CD4-positive, alpha-beta T cell treated with Interleukin-17A for 4 hours (primary cell): ENCODE measurements around the gene IL23A.
"Not testable (repeated sequence)": the region's sequence is repeated elsewhere in the genome, so short reads cannot be mapped to it uniquely, and the experiment has no call there.

Experiments used
- DNase-seq: peaks from one replicate; pipeline ENCODE4 v3.0.0-alpha.2; 2020; ENCODE audit warnings: mixed read lengths

The IL23A gene, protein sequence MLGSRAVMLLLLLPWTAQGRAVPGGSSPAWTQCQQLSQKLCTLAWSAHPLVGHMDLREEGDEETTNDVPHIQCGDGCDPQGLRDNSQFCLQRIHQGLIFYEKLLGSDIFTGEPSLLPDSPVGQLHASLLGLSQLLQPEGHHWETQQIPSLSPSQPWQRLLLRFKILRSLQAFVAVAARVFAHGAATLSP

DNA sequence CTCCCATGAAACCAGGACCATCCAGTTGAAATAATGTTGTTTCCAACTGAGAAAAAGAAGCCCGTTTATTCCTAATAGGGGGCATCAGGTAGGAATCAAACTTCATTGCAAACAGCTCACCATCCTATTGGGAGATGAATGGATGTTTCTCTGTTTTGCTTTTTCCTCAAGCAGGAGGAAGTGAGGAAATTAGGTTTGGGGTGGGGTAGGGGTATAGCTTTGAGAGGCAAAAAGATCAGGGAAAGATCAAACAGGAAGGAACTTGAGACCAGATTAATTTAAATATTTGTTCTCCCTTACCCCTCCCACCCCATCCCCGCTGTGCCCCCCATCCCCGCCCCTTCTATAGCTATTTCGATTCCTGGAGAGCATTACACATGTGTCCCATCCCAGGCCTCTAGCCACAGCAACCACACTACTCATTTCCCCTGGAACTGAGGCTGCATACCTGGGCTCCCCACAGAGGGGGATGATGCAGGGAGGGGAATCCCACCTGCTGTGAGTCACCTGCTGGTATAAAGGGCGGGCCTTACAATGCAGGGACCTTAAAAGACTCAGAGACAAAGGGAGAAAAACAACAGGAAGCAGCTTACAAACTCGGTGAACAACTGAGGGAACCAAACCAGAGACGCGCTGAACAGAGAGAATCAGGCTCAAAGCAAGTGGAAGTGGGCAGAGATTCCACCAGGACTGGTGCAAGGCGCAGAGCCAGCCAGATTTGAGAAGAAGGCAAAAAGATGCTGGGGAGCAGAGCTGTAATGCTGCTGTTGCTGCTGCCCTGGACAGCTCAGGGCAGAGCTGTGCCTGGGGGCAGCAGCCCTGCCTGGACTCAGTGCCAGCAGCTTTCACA lies at the start of gene IL23A:
TSS of gene IL23A (plus strand) at position 577 of the 850 bp plus-strand sequence. CDS start at position 738, 161 bp downstream.
- peak; percentile 88 for DNase-seq

DNA sequence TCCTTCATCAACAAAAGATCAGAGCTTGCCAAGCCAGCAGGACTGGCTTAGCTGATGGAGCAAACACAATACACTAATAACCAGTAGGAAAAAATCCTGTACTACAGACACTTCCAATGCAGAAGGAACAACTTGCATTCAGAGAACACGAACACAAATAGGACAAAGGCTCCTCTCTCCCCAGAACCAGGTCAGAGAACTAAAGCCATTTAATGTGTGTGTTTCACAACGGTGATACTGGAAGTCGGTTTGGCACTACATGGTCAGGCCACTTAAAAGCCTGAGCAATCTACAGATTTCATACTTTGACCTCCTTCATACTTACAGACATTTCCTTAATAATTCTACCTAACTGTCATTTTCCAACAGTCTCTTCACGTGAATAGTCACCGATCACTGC lies 44.9 kb upstream of the IL23A start:
- no peak for DNase-seq

DNA sequence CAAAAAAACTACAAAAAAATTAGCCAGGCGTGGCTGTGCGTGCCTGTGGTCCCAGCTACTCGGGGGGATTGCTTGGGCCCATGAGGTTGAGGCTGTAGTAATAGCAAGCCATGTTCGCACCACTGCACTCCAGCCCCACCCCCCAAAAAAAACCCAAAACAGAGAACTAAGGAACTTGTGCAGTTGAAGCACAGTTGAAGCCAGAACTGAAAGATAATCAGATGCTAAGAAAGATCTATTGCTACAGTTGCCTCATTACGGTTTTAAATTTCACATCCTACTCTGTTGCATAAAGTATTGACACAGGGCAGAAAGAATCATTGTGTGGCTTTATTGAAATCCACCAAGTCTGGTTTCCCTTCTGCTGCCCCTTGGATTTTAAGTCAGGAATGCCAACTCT lies 42.4 kb upstream of the IL23A start:
- no peak for DNase-seq

DNA sequence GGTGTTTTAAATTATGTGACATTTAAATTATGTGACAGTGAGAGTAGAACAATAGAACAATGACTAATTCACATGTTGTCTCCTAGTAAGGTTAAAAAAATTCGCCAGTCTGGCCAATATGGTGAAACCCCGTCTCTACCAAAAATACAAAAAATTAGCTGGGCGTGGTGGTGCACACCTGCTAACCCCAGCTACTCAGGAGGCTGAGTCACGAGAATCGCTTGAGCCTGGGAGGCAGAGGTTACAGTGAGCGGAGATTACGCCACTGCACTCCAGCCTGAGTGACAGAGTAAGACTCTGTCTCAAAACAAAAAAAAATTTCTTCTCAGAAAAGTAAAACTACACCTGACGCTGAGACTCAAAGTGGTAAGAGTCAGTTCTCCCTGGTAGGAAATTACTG lies 41.3 kb upstream of the IL23A start:
- DNase-seq = no peak

DNA sequence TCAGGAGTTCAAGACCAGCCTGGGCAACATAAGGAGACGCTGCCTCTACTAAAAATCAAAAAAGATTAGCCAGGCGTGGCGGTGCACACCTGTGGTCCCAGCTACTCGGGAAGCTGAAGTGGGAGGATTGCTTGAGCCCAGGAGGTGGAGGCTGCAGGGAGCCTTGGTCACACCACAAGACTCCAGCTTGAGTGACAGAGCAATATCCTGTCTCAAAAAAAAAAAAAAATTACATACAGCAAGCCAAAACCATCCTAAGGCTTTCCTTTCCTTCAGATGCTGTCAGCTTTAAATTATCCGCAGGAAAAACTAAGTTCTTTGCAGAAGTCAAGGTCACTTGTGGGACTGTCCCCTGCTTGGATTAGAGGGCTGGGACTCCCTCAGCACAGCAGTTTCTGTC lies 39.9 kb upstream of the IL23A start:
- DNase-seq = no peak

DNA sequence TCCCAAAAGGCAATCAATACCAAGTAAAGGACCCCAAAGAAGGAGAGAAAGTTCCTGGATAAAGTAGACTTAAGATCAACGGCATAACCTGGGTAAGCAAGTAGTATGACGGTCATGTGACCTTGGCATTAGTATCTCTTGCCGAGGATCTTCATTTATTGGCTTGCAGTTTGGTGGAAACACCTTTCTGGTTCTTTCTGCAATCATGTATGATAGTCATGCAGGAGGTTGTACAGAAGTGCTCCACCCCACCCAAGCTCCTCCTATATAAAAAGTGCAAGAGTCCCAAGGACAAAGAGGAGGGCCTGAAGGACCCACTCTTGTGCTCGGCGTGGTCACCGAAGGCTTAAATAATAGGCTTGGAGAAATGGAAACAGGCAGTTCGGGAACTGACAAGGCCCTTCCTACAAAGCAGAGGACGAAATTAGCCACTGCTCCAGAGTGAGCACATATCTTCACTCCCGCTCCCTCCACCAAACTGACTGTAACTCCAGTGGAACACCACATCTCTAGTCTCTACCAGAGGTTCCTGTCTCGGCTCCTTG lies 39.3 kb upstream of the IL23A start:
- peak; percentile 30 for DNase-seq

DNA sequence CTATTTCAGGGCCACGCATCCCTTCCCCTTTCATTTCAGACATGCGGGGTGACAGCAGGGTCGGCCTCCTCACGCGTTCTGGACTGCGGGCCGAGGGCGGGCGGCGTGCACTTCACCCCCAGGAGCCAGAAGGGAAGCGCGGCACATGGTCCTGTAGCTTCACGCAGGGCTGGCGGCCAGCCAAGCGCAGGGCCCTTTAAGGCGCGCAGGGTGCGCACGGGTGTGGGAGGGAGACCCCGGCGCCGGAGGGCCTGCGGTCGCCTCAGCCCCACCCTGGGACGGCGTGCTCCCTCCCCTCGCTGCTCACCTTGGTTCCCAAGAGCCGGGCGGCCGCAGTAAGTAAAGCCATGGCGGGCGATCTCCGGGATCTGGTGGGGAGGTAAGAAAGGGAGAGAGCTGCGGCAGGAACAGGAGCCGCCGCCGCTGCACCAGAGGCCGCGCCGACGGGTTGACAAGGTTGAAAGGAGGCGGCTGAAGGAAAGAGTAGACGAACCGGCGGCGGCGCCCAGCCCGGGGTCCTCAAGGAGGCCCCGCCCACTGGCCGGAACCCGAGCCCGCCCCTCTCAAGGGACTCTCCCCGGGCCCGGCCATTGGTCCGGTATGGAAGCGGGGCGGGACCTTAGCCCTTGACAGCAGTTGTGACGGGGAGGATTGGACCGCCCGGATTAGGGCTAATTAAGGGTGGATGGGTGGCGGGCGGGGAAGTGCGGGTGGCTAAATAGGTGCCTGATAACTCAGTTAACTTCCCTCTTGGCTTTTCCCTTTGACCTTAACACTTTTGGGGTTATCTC lies 38.6 kb upstream of the IL23A start, which contains the start of gene CS:
TSS of gene CS (minus strand) at position 478 of the 791 bp plus-strand sequence. CDS start at position 349, 129 bp downstream.
- DNase-seq = peak; percentile 99

DNA sequence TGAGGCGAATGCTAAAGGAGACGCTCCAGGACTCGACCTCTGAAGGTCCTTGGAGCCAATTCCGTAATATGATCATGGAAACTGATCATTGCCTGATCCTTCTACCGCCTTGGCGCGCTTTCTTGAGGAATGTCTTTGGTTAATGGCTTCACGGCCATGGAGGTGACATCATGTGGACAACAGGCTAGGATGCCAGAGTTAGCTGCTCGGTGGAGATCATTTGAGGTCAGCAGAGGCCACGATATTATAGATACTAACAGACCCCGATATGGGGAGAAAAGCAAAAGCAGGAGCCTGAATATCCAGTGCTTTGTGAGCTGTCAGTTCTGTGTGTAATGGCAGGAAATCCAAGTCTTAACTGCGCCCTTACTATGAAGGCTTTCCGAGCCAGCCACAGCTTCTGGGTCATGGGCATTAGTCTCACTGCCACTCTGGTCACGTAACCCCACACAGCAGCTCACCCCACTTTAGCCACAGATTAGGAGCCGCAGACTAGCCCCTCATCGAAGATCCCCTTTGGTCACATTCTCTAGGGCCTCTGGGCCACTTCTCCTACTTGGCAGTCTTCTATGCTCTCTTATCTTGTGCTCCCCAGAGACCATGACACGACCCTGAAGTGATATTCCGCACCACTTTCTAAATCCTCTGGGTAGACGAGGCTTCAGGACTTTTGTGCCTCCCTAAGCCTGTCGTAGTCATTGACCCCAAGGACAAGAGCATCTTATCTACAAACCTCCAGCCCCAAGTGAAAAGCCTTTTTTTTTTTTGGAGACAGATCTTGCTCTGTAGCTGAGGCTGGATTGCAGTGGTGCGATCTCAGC lies 37.8 kb upstream of the IL23A start:
- DNase-seq = no peak

DNA sequence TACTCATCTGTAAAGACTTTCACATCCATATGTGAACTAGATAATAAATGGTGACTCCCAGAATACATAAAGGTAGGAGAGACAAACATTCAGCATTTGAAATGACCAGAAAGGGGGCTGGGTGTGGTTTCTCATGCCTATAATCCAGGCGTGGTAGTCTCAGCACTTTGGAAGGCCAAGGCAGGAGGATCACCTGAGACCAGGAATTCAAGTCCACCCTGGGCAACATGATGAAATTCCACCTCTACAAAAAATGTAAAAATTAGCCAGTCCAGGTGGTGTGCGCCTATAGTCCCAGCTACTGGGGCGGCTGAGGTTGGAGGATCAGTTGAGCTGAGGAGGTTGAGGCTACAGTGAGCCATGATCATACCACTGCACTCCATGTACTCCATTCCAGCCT lies 34.4 kb upstream of the IL23A start:
- DNase-seq = no peak

DNA sequence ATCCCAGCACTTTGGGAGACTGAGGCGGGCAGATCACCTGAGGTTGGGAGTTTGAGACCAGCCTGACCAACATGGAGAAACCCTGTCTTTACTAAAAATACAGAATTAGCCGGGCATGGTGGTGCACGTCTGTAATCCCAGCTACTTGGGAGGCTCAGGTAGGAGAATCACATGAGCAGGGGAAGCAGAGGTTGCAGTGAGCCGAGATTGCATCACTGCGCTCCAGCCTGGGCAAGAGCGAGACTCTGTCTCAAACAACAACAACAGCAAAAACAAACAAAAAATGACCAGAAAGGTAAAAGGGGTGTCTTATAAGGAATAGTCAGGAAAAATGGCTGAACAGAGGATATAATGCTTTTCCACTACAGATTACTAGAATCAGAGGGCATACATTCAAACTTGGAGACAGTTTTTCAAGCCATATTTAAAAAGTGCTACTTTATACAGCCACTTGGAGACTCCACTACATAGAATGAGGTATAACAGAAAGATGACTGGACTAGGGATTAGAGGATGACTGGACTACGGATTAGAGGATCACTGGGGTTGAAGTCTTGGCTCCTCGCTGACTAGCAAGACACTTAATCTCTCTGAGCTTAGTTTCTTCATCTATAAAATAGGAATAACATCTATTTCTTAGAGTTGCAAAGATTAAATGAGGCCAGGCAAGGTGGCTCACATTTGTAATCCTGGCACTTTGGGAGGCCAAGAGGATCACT lies 33.7 kb upstream of the IL23A start:
- no peak for DNase-seq

DNA sequence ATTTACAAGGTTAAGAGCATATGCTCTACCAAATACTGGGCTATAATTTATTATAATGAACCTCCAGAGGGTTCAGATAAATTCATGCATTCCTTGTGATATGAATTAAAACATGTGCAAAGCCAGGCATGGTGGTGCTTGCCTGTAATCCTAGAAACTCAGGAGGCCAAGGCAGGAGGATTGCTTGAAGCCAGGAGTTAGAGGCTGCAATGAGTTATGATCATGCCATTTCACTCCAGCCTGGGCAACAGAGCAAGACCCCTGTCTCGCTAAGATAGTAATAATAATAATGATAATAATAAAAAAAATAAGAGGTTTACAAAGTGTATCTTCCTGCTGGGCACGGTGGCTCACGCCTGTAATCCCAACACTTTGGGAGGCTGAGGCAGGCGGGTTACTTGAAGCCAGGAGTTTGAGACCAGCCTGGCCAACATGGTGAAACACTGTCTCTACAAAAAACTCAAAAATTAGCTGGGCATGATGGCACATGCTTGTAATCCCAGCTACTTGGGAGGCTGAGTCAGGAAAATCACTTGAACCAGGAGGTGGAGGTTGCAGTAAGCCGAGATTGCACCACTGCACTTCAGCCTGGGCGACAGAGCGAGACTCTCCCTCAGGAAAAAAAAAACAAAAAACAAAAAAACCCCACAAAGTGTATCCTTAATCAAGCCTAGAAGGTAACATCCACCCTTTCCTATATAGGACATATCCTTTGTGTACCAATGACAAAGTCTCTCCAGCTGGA lies 31.3 kb upstream of the IL23A start:
- DNase-seq = no peak

DNA sequence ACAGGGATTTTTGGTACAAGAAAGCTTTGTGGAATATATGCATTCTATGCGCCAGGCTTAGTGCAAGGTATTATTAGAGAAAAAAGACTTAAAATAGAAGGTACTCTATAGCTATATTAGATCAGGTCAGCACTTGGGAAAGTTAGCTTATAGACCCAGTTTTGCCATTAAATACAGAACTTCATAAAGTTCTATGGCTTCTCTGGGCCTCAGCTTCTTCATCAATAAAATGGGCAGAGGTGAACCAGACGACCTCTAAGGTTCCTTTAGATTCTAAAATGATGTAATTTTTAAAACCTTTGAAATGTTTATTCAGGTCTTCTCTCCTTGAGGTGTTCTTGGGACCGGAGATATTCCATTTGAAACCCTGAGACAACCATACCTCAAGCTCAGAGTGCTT lies 30.0 kb upstream of the IL23A start:
- DNase-seq = no peak

DNA sequence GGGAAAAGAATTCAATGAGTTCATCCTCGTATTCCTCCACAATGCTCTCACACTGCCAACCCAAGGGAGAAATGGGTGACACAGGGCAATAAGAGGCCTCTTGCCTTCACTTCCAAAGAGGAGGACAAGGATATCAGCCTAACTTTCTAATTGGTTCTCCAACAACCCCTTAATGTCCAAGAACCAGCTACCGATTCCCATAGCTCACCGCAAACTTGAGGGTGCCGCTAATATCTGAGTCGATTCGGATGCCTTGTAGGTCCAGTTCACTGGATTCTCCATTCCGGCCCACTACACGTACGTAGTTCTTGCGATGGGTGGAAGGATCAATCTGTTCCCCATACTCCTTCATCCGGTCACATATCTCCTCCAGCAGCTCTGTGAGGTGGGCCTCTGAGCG lies 27.7 kb upstream of the IL23A start:
- no peak for DNase-seq

DNA sequence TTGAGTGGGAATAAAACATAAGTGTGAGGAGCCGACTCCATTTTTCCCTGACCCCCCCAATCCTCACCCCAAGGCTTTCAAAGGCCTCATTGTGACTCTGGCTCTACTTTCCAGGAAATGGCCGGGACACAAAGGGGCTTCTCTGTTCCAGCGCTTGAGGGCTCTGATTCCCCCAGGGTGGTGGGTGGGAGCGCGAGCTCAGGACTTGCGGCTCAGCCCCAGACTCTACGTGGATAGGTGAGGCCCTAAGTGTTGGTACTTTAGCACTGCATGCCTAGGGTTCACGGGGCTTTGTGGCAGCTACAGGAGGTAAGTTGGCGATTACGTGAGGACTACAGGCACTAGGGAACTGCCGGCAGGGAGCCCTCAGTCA lies 23.4 kb upstream of the IL23A start:
- DNase-seq = no peak

DNA sequence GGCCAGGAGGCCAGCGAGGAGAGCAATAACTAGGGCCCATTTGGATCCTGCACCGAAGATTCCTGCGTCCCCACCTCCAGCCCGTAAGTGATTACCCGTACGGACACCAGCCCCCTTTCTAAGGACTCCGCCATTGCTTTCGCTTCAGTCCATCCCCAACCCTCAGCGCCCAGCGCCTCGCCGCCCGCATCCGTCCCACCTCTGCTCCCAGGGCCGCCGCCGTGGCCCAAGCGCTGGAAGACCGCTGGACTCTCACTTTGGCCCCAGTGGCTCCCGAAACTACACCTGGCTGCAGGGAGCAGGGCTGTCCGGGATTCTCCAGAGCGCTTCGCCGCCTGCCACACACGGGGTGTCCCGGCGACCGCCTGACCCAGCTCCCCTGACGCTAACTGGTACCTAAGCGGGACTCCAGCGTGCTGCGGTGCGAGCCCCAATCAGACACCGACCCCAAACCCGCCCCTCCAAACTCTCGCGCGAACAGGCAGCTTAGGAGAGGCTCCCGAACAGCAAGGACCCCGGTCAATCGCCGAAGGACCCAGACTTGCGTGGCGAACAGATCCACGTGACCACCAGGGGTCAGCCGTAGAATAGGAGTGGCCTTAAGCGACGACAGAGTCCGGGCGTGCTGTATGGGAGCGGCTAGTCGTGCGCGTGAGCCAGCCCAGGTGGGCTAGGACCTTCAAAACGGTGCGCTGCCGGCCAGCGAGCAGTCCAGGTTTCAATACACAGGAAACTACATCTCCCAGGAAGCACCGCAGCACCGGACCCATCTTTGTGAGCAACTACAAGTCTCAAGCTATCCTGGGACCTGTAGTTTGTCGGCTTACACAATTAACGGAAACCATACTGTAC lies 22.8 kb upstream of the IL23A start, which contains the start of gene CNPY2:
TSS of gene CNPY2 (minus strand) at position 367 of the 852 bp plus-strand sequence. CDS start 771 bp downstream, outside the sequence.
- peak; percentile 93 for DNase-seq

DNA sequence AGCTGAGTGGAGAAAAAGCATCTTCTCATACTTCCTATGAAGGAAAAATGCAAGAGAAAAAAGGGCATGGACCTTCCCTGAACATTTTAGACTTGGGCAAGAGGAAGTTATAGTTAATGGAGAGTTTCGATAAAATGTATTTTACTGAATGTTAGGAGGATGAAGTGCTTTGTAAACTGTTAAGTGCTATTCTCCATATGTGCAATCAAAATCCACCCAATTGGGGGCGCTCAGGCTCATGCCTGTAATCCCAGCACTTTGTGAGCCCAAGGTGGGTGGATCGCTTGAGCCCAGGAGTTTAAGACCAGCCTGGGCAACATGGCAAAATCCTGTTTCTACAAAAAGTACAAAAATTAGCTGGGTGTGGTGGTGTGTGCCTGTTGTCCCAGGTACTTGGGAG lies 21.0 kb upstream of the IL23A start:
- DNase-seq = no peak

DNA sequence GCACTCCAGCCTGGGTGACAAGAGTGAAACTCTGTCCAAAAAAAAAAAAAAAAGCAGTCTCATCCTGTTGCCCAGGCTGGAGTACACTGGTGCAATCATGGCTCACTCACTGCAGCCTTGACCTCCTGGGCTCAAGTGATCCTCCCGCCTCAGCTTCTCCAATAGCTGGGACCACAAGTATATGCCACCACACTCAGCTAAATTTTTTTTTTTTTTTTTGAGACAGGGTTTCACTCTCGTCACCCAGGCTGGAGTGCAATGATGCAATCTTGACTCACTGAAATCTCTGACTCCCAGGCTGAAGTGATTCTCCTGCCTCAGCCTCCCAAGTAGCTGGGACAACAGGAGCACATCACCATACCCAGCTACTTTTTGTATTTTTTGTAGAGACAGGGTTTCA lies 17.7 kb upstream of the IL23A start:
- no peak for DNase-seq

DNA sequence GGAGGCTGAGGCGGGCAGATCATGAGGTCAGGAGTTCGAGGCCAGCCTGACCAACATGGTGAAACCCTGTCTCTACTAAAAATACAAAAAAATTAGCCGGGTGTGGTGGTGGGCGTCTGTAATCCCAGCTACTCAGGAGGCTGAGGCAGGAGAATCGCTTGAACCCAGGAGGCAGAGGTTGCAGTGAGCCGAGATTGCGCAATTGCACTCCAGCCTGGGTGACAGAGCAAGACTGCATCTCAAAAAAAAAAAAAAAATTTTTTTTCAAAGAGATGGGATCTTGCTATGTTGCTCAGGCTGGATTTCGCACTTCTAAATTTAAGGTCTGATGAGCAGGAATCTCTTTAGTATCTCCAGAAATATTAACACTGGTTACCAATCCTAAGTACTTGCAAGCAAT lies 17.1 kb upstream of the IL23A start:
- not testable (repeated sequence) for DNase-seq

DNA sequence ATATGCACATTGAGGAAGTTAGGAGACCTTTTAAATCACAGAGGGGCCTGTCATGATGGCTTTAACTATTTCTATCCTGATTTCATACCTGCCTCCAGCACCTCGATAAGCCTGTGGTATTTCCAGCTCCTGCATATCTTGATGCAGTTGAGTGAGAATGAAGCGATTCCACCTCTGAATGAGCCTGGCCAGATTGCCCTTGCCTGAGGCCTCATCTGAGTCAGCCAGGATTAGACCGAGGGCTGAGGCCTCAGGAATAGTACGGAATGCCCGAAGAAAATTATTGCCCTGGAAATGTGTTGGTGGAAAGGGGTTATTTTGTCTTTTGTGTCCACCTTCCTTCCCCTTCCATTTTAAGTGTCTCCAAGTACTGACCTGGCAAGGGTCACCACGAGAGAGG lies 14.5 kb upstream of the IL23A start:
- DNase-seq = no peak

DNA sequence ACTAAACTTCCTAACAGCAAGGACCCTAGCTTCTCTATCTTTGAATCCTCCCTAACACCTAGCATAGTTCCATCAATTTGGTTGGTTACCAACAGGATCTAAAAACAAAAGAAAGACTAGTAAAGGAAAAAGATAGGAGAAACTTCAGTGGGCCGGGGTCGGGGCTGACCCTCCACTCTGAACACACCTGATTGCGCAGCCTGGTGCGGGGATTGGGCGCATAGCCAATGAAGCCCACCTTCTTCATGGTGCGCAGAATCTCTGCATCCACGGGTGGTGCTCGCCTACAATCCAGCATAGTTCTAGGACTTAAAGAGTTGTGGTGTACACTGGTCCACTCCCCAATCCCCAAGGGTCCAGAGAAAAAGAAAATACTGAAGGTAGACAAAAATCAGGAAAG lies 12.6 kb upstream of the IL23A start:
- no peak for DNase-seq
